HG03342 (cell line): ENCODE data around the gene ACTG1.

ENCODE experiments used
- ATAC-seq: cut with Tn5 transposase; IDR thresholded peaks from one replicate; pipeline ENCODE4 v1.9.1; 2021; ENCODE audit warnings: mild to moderate bottlenecking, moderate library complexity; ENCODE audit not compliant: unreplicated experiment

Gene ACTG1

GRCh38 chr17:81482673-81483072 lies 29.9 kb downstream of the ACTG1 start:
- no peak for ATAC-seq

- no peak for ATAC-seq
Measured at GRCh38 chr17:81481815-81482505, 30.6 kb downstream of the ACTG1 start.

- no peak for ATAC-seq
Measured at GRCh38 chr17:81481073-81481799, 31.4 kb downstream of the ACTG1 start.

GRCh38 chr17:81480140-81481072 lies 32.2 kb downstream of the ACTG1 start:
- no peak for ATAC-seq

GRCh38 chr17:81479175-81480071 lies 33.2 kb downstream of the ACTG1 start:
- no peak for ATAC-seq

- no peak for ATAC-seq
Measured at GRCh38 chr17:81478119-81478518, 34.5 kb downstream of the ACTG1 start.

GRCh38 chr17:81477173-81477572 lies 35.4 kb downstream of the ACTG1 start:
- no peak for ATAC-seq

GRCh38 chr17:81476635-81477034 lies 36.0 kb downstream of the ACTG1 start:
- ATAC-seq = no peak

- no peak for ATAC-seq
Measured at GRCh38 chr17:81476097-81476496, 36.5 kb downstream of the ACTG1 start.

GRCh38 chr17:81474958-81475357 lies 37.6 kb downstream of the ACTG1 start:
- no peak for ATAC-seq

GRCh38 chr17:81473019-81473418 lies 39.6 kb downstream of the ACTG1 start:
- no peak for ATAC-seq

- ATAC-seq = no peak
Measured at GRCh38 chr17:81471818-81472456, 40.7 kb downstream of the ACTG1 start.

- no peak for ATAC-seq
Measured at GRCh38 chr17:81470944-81471817, 41.4 kb downstream of the ACTG1 start.

- ATAC-seq = no peak
Measured at GRCh38 chr17:81470270-81470943, 42.2 kb downstream of the ACTG1 start.

GRCh38 chr17:81469266-81469665 lies 43.3 kb downstream of the ACTG1 start:
- no peak for ATAC-seq

GRCh38 chr17:81468770-81469121 lies 43.9 kb downstream of the ACTG1 start:
- no peak for ATAC-seq

GRCh38 chr17:81468111-81468769 lies 44.4 kb downstream of the ACTG1 start:
- ATAC-seq = no peak
